OCI-LY7 (cell line): ENCODE results near the gene SH3RF3. TPM values are rescaled to one million over a fixed set of nuclear protein-coding genes. Genes with fewer than 3 reads are reported as not detected.

Source experiments
- BruUV-seq: library from RNA; stranded (reverse); fragments of 400-500 nt; replicated peaks from 2 replicates; lab custom pipeline; 2021; lab: Mats Ljungman, UMichigan
- CTCF ChIA-PET: fragments of 300-600 bp; sonication (Branson Sonifier 250); formaldehyde crosslinking; loops from one replicate; lab custom pipeline; 2022; ENCODE audit warnings: antibody characterized with exemption; ENCODE audit not compliant: unreplicated experiment; lab: Charles Lee
- POLR2A ChIA-PET: fragments of 300-600 bp; sonication (Branson Sonifier 250); formaldehyde crosslinking; loops from one replicate; lab custom pipeline; 2022; ENCODE audit warnings: antibody characterized with exemption; lab: Charles Lee
- DNase-seq: peaks from one replicate; pipeline ENCODE4 v3.0.0-alpha.2; 2015; ENCODE audit warnings: low spot score
- H2AFZ ChIP-seq: fragments of 200-600 bp; sonication (generic), shearing (Covaris generic); 2 replicates; pipeline ENCODE4 v1.6.1; 2014; ENCODE audit warnings: mild to moderate bottlenecking, antibody characterized with exemption, low read length, moderate library complexity
- H3K27ac ChIP-seq: fragments of 200-600 bp; sonication (generic); 2 replicates; pipeline ENCODE4 v1.5.1; 2014; ENCODE audit warnings: mixed run types, low read depth, mild to moderate bottlenecking, moderate library complexity, low read length, inconsistent platforms; ENCODE audit not compliant: poor library complexity, severe bottlenecking
- H3K36me3 ChIP-seq: fragments of 200-600 bp; sonication (generic); 2 replicates; pipeline ENCODE4 v1.6.1; 2014; ENCODE audit warnings: mild to moderate bottlenecking, antibody characterized with exemption, low read length, moderate library complexity, mixed read lengths; ENCODE audit not compliant: insufficient read depth
- H3K4me1 ChIP-seq: fragments of 200-600 bp; sonication (generic); 2 replicates; pipeline ENCODE4 v1.5.1; 2014; ENCODE audit warnings: mild to moderate bottlenecking, low read length; ENCODE audit not compliant: insufficient read depth, poor library complexity, severe bottlenecking
- H3K4me2 ChIP-seq: fragments of 200-600 bp; sonication (generic); 2 replicates; pipeline ENCODE4 v1.6.1; 2014; ENCODE audit warnings: mild to moderate bottlenecking, low read length
- H3K4me3 ChIP-seq: fragments of 200-600 bp; sonication (generic); 2 replicates; pipeline ENCODE4 v1.5.1; 2014; ENCODE audit warnings: mild to moderate bottlenecking, low read depth, low read length; ENCODE audit not compliant: poor library complexity, severe bottlenecking
- H3K79me2 ChIP-seq: fragments of 200-600 bp; sonication (generic); 2 replicates; pipeline ENCODE4 v1.6.1; 2016; ENCODE audit warnings: low read depth, mild to moderate bottlenecking, low read length, moderate library complexity, mixed read lengths; ENCODE audit not compliant: insufficient read depth
- H3K9me2 ChIP-seq: fragments of 200-600 bp; sonication (generic); 2 replicates; pipeline ENCODE4 v1.6.1; 2016; ENCODE audit warnings: mild to moderate bottlenecking, low read length, mixed read lengths; ENCODE audit not compliant: insufficient read depth
- H3K9me3 ChIP-seq: fragments of 200-600 bp; sonication (generic); 2 replicates; pipeline ENCODE4 v1.6.1; 2014; ENCODE audit warnings: mild to moderate bottlenecking, mixed run types, low read length, mixed read lengths
- H4K20me1 ChIP-seq: fragments of 200-600 bp; sonication (generic); 2 replicates; pipeline ENCODE4 v1.6.1; 2014; ENCODE audit warnings: mild to moderate bottlenecking, antibody characterized with exemption, low read length, moderate library complexity, mixed read lengths; ENCODE audit not compliant: insufficient read depth
- CTCF ChIP-seq: fragments of 200-600 bp; sonication (generic); conservative IDR thresholded peaks from 2 replicates; pipeline ENCODE4 v1.5.1; 2014; ENCODE audit warnings: mild to moderate bottlenecking, antibody characterized with exemption, low read length, moderate library complexity, mixed read lengths
- EZH2phosphoT487 ChIP-seq: fragments of 200-600 bp; sonication (generic); IDR thresholded peaks from 2 replicates; pipeline ENCODE4 v1.6.1; 2018; ENCODE audit warnings: low read depth, borderline replicate concordance, mild to moderate bottlenecking, mixed run types, antibody characterized with exemption, low read length, moderate library complexity, mixed read lengths
- intact Hi-C: fragments of 100-400 bp; cut with micrococcal nuclease; formaldehyde crosslinking; loops from one replicate; pipeline ENCODE4 v1.10.0; 2022; ENCODE audit not compliant: unreplicated experiment
- total RNA-seq, 2 experiments: library from RNA; depleted of rRNA in 1 of 2; stranded (reverse); fragments of >200 nt in 1 of 2; shearing (Covaris generic) in 1 of 2; gene quantifications; 2 replicates each; pipeline ENCODE4 v1.2.3, GENCODE V29; 2014 to 2022

SH3RF3 gene
- total RNA-seq, 2 experiments from 2014 or later: not detected

GRCh38 chr2:109155553-109156451 is 26.8 kb downstream of the SH3RF3 start:
- BruUV-seq: no TSS peak
- H3K9me3 ChIP-seq: no peaks in the 10 kb centered on the region
- CTCF ChIA-PET: no interaction called here
- no peak overlapping the region for H3K27ac ChIP-seq
- intact Hi-C loops: no loop called here
- no peaks in the 10 kb centered on the region for H3K4me1 ChIP-seq
- H3K79me2 ChIP-seq: no peaks in the 10 kb centered on the region
- H2AFZ ChIP-seq: no peak overlapping the region
- no peak for TF ChIP-seq EZH2phosphoT487
- TF ChIP-seq CTCF: no peak
- no peaks in the 10 kb centered on the region for H4K20me1 ChIP-seq
- H3K4me2 ChIP-seq: no peak overlapping the region
- no peak for DNase-seq
- H3K4me3 ChIP-seq: no peak overlapping the region
- no peaks in the 10 kb centered on the region for H3K36me3 ChIP-seq
- no peaks in the 10 kb centered on the region for H3K9me2 ChIP-seq
- POLR2A ChIA-PET: no interaction called here

DNA sequence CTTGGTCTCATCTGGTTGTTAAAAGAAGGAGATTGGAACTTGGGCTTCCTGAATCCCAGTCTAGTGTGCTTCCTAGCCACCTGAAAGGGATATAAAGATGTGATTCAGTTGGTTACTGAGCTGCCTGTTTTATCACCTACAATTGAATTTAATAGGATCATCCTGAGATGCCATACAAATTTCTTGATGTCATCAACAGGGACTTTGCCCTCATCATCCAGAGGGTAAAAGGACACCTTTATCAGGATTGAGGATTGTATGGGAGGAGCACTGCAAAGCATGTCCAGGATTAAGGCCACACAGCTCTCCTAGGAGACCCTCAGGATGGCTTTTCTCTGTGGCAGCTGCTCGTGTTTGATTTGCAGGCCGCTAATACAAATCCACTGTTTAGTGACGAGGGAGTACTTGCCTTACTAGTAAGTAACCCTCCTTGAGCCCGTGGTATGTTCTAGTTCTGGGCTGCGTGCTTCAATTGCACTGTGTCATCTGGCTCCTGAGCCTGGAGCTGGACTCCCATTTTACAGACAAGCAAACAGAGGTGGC is 28.6 kb downstream of the SH3RF3 start:
- BruUV-seq: no TSS peak
- H3K9me3 ChIP-seq: no peaks in the 10 kb centered on the region
- H4K20me1 ChIP-seq: no peaks in the 10 kb centered on the region
- intact Hi-C loops: no loop called here
- no peak overlapping the region for H3K4me3 ChIP-seq
- no peaks in the 10 kb centered on the region for H3K4me1 ChIP-seq
- H3K4me2 ChIP-seq: no peak overlapping the region
- H3K27ac ChIP-seq: no peak overlapping the region
- H2AFZ ChIP-seq: no peak overlapping the region
- ChIA-PET CTCF (no interaction called here), POLR2A (interaction anchor here (0.8 kb wide), 1 partner anchor 9 kb away, joined by 3 read pairs; no protein-coding TSS in a partner anchor)
- TF ChIP-seq CTCF: no peak
- no peak for TF ChIP-seq EZH2phosphoT487
- no peaks in the 10 kb centered on the region for H3K79me2 ChIP-seq
- H3K9me2 ChIP-seq: no peaks in the 10 kb centered on the region
- H3K36me3 ChIP-seq: no peaks in the 10 kb centered on the region
- no peak for DNase-seq

- POLR2A ChIA-PET: no interaction called here
- Histone ChIP-seq H3K4me1 (no peaks in the 10 kb centered on the region), H3K4me3 (no peak overlapping the region), H3K27ac (no peak overlapping the region), H2AFZ (no peak overlapping the region), H3K79me2 (no peaks in the 10 kb centered on the region), H4K20me1 (no peaks in the 10 kb centered on the region), H3K36me3 (no peaks in the 10 kb centered on the region), H3K9me2 (no peaks in the 10 kb centered on the region), H3K4me2 (no peak overlapping the region), H3K9me3 (no peaks in the 10 kb centered on the region)
- TF ChIP-seq CTCF: no peak
- no peak for TF ChIP-seq EZH2phosphoT487
- CTCF ChIA-PET: interaction anchor here (0.6 kb wide), 1 partner anchor 955 kb away, joined by 3 read pairs; no protein-coding TSS in a partner anchor
- BruUV-seq: no TSS peak
- no peak for DNase-seq
- intact Hi-C loops: no loop called here
These were observed 29.2 kb downstream of the SH3RF3 start for GRCh38 chr2:109158237-109158636.
